ENCODE measurements around the gene ITGBL1. TPM values are rescaled to one million over a fixed set of nuclear protein-coding genes. Genes with fewer than 3 reads are reported as not detected.

The ITGBL1 gene
- total and polyA plus RNA-seq, 2 of the 8 experiments (the other 6 are each of a cell fraction or from before 2014, with no cell fraction given), result not detected

DNA sequence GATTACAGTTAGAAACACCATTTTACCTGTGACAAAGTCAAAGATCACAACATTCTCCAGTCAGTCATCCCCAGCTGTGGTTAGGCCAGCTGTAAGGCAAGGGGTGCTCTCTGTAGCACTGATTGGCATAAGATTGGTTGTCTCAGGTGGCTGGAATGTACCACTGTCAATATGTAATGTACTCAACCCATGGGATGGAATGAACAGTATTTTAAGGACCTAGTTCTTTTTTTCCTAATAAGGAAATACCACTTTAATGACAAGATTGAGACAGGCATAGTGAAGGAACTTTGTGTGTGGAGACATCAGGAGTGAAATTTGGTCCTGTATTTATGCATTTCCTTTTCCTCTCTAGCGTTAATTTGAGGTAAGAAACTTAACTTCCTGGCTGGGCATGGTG lies 310.7 kb downstream of the ITGBL1 start:
- H2BK5ac ChIP-seq (ENCODE audit: low read depth, low read length), result no peak overlapping the region
- CTCF ChIA-PET (ENCODE audit: partially characterized antibody), result interaction anchor here (0.6 kb wide), 1 partner anchor 833 kb away, joined by 3 read pairs; the partner anchor contains the start of gene TPP2
- H2BK20ac ChIP-seq (ENCODE audit: low read length), result no peak overlapping the region
- peaks cover 0 to 12% (median 7%) of the 10 kb centered on the region in 4 experiments; a peak in 4 of 7 replicates for H3K4me1 ChIP-seq (replicated peaks in 1 of 4; ENCODE audit: control insufficient read depth in 3 of 4, insufficient read depth in 4 of 4, low read length in 3 of 4)
- H3K14ac ChIP-seq (ENCODE audit: insufficient read length), result no peak overlapping the region
- H3K4ac ChIP-seq (replicated peaks; ENCODE audit: insufficient read length, low read depth, low read length), result no peak overlapping the region
- no peak overlapping the region for H2AK5ac ChIP-seq (ENCODE audit: low read depth, low read length)
- no peak overlapping the region for H3K4me3 ChIP-seq (ENCODE audit: extremely low read depth in 1 of 4, insufficient read depth in 2 of 4, low read depth in 3 of 4, low read length in 4 of 4)
- no peak overlapping the region for H3K9ac ChIP-seq (replicated peaks in 1 of 4; ENCODE audit: extremely low read depth in 1 of 4, low read depth in 3 of 4, low read length in 3 of 4)
- H4K8ac ChIP-seq (ENCODE audit: extremely low read depth, insufficient read depth, low read length), result no peak overlapping the region
- no peak overlapping the region for H3K4me2 ChIP-seq (ENCODE audit: insufficient read depth in 1 of 2, low read depth in 2 of 2, low read length in 2 of 2)
- no peak overlapping the region for H2BK120ac ChIP-seq (replicated peaks; ENCODE audit: low read depth, low read length)
- no peaks in the 10 kb centered on the region for H4K20me1 ChIP-seq (replicated peaks in 1 of 2; ENCODE audit: control insufficient read depth in 1 of 2, insufficient read depth in 2 of 2, low read length in 2 of 2)
- 80% methylated on average over 1 of the region's 1 CpG; no CpG with 5 or more reads in 1 of the 2 experiments for WGBS, 2 experiments (ENCODE audit: extremely low coverage in 1 of 2, insufficient coverage in 1 of 2, insufficient read length in 1 of 2, insufficient replicate concordance in 2 of 2, low coverage in 1 of 2, low lambda C conversion rate in 2 of 2, missing lambda C conversion rate in 1 of 2)
- FAIRE-seq (no peak), DNase-seq (ENCODE audit: low read depth in 1 of 2, low spot score in 2 of 2) (no peak)
- no peak overlapping the region for H3K27ac ChIP-seq (ENCODE audit: low read depth, low read length)
- no peak overlapping the region for H4K91ac ChIP-seq (replicated peaks; ENCODE audit: insufficient read length, low read length)
- no peaks in the 10 kb centered on the region for H3K27me3 ChIP-seq (replicated peaks in 1 of 4; ENCODE audit: control insufficient read depth in 3 of 4, extremely low read depth in 1 of 4, insufficient read depth in 3 of 4, low read length in 3 of 4)
- H3K36me3 ChIP-seq (ENCODE audit: control insufficient read depth in 2 of 4, insufficient read depth in 4 of 4, low read length in 3 of 4), result no peaks in the 10 kb centered on the region
- POLR2A ChIA-PET (ENCODE audit: partially characterized antibody), result no interaction called here
- H3K18ac ChIP-seq (ENCODE audit: extremely low read depth, low read length), result no peak overlapping the region
- H2BK15ac ChIP-seq (ENCODE audit: low read length), result no peak overlapping the region
- no peaks in the 10 kb centered on the region for H3K79me2 ChIP-seq (ENCODE audit: control insufficient read depth in 1 of 2, insufficient read depth in 2 of 2, low read length in 2 of 2)
- H3K56ac ChIP-seq (replicated peaks; ENCODE audit: insufficient read length, low read depth, low read length), result no peak overlapping the region
- no peak overlapping the region for H2BK12ac ChIP-seq (ENCODE audit: low read depth, low read length)
- no peak overlapping the region for H3K23ac ChIP-seq (ENCODE audit: insufficient read length)
- H3K9me3 ChIP-seq (ENCODE audit: insufficient read depth in 2 of 2, low read depth in 1 of 2, low read length in 1 of 2), result no peaks in the 10 kb centered on the region
- H3K23me2 ChIP-seq (ENCODE audit: low read depth, low read length), result no peaks in the 10 kb centered on the region
- H2AFZ ChIP-seq (ENCODE audit: low read length), result no peak overlapping the region
- H4K5ac ChIP-seq (ENCODE audit: insufficient read length, low read depth, low read length), result no peak overlapping the region
- H3K79me1 ChIP-seq (ENCODE audit: low read depth, low read length), result no peaks in the 10 kb centered on the region
- no peak for TF ChIP-seq POU5F1 (IDR thresholded peaks at IDR 0.05; ENCODE audit: low read depth, low read length)
